GM21723 (cell line): Measurements from ENCODE around the gene PXYLP1.

Source experiments
- ATAC-seq: cut with Tn5 transposase; IDR thresholded peaks from one replicate; pipeline ENCODE4 v1.9.1; 2021; ENCODE audit warnings: mild to moderate bottlenecking, moderate library complexity; ENCODE audit not compliant: unreplicated experiment

Gene PXYLP1

DNA sequence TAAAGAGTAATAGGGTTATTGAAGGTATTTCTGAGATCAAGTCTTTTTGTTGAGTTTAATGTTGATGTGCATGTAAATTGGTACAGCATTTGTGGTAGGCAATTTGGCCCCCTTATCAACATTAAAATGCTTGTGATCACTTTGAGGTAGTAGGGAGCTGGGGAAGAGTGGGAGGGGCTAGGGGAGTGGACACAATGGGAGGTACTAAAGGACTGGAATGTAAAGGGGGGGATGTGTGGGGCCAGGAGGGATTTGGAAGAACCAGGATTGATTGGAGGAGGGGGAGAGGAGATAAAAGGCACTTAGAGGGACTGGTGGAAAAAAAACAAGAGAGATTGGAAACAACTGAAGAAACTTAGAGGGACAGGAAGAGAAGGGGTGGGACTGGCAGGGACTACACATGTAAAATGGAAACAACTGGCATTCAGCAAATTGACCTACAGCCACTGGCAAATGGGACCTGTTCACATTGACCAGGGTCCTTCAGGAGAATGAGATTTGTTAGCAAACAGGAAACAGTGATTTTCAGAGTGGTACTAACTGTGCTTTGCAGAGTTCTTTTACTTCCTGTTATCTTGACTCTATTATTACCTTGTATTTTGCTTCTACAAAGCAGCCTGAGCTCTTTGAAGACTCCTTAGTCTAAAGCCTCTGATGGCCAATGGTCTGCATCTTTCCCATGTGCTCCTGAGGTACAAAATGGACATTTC is 88.9 kb downstream of the PXYLP1 start:
- ATAC-seq: no peak

DNA sequence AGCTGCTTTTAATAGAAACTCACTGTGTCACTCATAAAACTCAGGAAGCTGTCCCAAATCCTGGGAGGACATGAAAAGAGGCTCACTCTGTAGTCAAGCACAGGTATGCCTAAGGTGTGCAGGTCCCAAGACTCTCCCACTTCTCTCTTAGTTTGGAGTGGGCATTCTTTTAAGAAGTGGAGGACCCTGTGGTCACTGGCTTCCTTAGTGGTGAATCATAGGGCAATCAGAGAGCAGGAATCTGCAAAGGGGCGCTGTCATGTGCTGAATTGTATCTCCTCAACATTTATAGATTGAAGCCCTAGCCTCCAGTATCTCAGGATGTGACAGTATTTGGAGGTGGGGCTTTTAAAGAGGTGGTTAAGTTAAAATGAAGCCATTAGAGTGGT is 89.5 kb downstream of the PXYLP1 start:
- no peak for ATAC-seq

DNA sequence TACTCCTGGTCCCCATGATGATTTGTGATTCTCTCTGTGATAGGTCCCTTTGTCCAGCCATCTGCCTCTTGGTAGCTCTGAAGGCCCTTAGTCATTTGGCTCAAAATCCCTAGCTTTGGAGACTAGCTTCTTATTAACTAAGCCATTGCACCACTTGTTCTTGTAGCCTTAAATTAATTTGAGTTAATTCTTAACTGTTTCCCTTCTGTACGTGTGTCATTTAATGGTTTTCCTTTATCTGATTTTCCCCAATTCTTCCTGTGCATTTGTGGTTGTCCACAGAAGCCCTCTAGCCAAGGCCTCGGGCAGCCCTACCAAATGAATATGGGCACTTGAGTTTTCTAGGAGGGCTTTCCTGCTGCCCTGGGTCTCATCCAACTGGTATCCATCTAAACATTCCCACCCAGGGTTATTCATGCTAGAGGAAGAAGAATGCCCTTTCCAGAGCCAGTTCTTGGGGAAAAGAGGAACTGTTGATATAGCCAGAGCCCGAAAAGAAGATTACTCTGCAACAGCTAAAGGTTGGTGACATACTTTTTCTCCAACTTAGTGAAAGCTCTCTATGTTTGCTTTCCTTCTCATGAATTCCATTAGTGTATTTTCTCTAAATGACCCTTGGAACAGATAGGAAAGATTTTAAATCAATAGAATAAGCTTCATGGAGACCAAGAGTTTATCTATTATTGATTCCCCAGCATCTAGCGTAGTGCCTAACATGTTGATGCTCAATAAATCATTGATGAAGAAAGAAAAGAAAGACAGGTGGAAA is 92.5 kb downstream of the PXYLP1 start:
- no peak for ATAC-seq

DNA sequence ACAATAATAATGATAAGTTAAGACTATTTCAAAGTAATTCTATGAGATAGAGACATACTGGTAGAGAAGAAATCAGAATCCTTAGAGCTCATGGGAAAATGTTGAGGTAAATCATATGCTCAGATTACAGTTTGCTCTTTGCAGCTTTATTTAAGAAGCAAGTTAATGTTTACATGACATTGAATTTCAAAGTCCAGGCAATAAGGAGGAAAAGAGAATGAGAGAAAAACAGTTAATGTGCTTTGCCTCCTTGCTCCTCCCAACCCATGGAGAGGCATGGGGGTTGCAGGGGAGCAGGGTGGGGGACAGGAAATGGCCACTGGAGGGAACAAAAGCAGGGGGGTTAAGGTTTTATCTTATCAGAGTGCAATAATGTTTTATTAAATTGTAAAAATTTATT is 94.5 kb downstream of the PXYLP1 start:
- no peak for ATAC-seq

DNA sequence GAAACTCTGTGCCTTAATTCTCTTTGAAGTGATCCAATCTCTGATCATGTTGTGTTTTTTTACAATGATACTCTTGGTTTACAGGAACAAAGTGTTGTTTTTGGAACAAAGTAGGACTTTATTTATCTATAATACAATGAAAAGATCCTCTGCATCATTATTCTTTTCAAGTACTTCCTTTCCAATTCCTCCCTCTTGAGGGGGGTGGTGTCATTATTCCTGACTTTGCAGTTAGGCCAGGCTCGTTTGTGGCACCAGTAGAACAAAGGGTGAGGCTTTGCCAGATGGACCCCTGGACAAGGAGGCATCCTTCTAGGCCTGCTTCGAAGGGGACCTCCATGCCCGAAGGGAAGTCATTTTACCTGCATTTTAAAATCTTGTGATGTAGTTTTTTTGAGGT is 95.0 kb downstream of the PXYLP1 start:
- no peak for ATAC-seq

DNA sequence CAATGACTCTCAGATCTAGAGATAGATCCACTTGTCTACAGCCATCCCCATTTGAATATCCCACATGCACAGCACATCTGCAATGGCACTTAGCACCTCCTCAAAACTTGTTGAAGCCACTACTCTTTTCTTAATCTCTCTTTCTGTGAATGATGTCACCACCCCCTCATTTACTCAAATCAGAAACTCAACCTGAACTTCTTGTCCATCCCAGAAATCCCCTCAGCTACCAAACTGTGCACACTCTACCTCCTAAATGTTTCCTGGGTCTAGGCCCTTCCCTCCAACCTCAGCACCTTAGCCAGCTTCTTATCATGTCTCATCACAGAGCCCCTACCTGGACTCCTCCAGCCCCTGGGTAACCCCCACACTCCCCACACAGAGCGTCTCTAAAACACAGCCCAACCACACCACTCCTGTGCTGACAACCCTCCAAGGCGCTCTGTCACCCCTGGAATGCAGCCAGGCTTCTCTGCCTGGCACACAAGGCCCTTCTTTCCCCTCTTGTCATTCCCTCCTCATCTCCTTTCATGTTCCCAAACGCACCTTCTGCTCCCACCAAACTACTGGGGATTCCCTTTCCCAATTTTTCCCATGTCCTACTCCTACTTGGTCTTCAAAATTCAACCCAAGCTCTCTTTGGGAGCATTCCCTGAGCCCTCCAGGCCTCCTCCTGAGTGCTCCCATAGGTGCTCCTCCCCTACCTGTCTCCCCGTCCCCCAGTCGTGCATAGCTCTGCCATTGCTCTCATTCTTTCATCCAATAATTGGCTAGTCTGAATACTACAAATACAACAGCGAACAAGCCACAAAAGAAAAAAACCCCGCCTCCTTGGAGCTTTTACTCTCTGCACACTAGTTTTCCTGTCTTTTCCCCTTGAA is 96.9 kb downstream of the PXYLP1 start:
- peak; percentile 51 for ATAC-seq

DNA sequence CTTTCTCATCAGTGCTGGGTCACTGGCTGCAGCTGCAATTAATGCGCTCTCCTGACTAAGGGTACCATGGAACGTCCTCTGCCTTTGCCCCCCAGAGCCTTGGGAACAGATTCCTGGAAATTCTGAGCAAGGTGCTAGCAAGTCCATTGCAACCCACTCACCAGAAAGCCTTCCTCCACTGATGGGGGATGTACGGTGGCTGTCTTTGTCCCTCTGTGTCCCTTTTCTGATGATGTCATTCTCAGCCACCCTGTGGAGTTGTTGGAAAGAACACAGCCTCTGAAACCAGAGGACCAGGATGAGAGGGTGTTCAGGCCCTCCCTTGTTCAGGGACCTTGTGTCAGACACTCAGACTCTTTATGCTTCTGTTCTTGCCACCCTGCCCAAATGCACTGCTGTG is 98.6 kb downstream of the PXYLP1 start:
- ATAC-seq: no peak

DNA sequence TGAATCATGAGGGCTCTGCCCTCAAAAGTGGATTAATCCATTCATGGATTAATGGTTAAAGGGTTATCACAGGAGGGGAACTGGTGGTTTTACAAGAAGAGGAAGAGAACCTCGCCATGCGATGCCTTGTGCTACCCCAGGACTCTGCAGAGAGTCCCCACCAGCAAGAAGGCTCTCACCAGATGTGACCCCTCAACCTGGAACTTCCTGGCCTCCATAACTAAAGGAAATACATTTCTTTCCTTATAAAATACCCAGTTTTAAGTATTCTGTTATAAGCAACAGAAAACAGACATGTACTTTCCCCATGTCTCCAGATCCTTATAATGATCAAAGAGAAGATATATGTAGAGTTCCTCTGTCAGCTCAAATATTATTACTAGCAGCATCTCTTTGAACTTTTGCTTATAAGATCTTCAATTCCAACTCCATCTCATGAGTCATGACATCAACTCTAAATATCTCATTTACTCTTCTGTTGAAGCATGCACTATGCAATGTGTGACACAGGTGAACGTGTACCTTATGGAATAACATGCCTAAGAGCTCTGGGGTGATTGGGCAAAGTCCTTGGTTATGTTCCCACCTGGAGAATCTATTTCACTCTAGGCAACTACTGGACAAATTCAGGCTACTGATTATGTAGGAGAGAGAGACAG is 99.2 kb downstream of the PXYLP1 start:
- no peak for ATAC-seq

DNA sequence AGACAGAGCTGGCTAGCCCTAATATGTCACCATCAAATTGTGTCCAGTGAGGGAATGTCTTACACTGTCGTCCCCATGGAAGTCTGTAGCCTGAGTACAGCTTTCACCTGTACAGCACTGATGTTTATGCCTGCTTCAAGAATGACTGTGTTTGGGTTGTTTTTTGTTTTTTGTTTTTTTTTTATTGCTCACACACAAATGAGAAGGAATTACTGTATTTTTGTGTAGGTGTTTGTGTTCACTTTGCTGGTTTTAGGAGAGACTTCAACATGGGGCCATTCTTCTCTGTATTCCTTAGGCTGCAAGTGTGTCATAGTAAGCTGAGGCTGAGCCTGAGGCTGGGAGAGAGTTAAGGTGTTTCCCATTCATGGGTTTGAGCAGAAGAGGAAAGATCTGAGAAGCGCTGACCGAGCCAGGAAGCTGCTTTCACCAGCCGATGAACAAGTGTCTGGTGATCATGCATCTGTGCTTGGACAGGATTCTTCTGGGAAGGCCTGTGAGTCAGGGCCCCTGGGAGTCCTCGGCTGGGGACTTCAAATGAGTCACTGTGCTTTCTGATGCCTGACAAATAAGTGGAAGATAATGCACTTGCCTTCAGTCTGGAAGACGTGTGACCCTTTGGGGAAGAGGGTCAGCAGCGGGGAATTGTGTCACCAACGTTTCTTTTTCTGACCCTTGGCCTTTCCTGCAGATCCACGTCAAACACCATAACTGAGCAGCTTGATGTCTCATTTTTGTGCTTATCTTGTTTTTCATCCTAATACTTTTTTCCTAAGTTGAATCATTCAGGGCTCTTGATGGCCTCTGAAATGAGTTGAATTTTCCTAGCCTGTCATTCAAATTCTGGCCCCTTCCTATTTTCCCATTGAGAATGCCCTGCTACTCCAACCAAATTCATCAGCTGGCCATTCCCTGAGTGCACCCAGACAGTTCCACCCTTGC is 100.0 kb downstream of the PXYLP1 start:
- no peak for ATAC-seq

DNA sequence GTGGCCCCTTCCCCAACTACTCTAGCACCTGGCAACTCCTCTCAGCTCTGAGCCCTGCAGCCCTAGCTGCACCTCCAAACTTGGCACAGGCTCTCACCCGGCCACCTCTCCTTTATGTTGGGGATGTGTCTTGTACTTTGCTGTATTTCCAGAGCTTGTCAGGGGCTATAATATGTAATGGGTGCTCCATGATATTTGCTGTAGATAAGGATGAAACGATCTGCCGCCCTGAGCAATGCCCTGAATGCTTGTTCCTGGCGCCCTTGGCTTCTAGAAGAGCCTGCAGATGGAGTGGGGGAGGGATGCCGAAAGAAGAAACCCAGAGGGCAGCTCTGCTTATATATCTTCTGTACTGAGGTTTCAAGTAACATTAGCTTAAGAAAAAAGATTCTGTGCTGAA is 100.8 kb downstream of the PXYLP1 start:
- ATAC-seq: no peak

DNA sequence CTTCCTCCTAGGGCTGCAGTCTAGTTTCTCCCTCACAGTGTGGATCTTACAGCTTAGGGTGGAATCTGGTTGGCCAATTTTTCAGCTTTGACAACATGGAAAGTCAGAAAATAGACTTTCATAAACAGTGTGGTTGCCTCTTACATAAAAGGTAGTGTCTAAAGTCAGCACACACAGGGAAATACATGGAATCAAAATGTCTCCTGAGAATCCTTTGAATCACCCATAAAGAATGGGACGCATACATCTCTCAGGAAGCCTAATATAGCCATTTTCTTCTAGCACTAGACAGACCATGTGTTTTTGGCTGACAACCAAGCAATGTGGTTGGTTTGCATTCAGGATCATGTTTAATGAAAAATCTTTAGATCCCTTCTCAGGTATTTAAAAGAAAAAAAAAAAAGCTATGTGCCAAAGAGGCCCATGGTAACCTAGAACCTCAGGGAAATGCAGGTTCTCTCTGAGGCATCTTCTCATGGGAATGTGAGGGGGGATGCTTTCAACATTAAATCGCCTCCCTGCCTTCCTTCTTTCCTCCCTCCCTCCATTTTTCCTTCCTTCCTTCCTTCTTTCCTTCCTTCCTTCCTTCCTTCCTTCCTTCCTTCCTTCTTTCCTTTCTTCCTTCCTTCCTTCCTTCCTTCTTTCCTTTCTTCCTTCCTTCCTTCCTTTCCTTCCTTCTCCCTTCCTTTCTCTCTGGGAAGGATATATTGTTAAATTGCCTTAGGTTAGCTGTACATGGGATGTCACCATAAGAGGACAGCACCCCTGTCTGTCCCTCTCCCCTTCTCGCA is 102.4 kb downstream of the PXYLP1 start:
- ATAC-seq: no peak

DNA sequence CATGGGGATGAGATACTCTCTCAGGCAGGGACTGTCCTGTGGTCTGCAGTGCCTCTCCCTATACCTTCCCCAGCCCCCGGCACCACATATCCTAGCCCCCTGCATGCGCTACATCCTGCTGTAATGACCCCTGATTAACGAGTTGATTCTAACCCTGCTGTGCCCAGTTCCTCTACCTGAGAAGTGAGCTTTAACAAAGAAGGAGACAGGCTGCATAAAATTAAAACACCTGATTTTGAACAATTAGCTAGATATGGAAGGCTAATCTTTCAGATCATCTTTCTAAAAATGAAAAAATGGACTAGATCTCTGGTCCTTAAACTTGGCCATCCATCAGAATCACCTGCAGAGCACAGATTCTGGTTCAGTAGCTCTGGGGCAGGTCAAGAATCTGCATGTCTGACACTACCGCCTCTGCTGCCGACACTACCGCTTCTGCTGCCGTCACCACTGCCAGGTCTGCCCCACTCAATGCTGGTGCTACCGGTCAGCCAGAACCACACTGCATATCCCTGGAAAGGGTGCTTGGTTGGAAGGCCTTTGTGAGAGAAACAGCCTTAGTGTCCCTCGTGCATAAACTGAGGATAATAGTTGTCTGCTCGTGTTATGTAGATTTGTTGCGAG is 103.1 kb downstream of the PXYLP1 start:
- no peak for ATAC-seq

DNA sequence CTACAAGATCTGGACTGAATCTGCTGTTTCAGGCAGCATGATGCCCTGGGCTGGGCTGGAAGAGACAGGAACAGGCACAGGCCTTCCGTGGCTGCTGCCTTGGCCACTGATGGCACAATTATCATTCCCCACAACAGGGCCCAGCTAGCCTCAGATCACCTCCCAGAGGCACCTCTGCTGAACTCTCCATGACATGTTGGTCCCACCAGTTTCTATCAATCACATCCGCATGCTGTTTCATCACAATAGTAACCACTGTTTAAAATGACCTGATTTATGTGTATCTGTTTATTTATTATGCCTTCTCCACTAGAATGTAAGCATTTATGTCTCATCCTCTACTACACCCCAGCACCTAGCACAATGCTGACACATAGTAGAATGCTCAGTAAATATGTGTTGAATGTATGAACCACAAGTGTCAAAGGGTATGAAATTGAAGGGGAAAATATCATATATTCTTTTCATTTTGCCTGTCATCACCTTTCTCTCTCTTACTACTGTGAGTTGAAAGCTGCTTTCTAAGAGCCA is 104.0 kb downstream of the PXYLP1 start:
- ATAC-seq: no peak

DNA sequence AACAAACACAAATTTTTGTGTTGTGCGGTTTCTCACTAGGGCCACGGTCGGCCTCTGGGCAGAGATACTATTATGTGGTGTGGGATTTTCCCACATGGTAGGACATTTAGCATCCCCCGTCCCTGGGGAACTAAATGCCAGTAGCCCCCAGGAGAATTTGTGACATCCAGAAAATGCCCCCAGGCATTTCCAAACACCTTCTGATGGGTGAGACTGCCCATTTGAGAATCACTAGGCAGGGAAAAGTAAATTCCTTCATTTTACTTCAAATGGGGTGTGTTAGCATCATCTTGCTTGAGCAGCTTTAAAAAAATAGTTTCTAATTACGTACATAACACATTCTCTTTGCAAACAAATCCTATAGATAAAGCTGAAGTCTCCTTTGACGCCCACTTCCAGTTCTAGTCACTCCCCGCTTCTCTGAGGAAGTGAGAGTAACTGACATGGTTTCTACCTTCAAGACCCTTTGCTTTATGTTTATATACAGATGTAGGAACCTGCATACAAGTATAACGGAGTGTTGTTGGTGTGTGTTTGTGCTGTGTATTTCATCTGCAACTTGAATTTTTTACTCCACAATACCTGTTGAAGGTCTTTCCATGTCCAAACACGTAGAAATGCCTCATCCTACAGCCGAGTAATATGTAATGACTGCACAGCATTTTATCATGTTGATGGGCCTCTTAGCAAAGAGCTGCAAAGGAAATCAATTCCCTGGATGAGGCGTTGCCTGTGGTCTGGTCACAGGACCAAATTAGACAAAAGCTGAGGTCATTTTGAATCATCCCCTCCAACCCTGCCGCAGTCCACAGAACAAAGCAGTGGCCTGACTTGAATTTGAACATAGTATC is 105.3 kb downstream of the PXYLP1 start:
- ATAC-seq: peak; percentile 95

DNA sequence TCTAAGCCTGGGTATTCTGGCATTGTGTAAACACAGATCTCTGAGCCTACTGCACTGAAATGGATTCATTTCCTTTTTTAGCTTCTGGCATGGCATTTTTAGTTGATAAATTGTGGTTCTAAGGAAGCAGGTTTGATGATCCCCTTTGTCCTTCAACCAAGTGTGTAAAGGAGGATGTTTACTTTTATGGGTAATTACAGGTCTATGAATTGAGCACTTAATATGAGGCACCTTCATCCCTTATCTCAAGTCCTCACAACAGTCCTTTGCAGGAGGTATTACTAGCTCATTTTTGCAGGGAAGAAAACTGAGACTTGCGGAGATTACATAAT is 105.9 kb downstream of the PXYLP1 start:
- ATAC-seq: no peak

DNA sequence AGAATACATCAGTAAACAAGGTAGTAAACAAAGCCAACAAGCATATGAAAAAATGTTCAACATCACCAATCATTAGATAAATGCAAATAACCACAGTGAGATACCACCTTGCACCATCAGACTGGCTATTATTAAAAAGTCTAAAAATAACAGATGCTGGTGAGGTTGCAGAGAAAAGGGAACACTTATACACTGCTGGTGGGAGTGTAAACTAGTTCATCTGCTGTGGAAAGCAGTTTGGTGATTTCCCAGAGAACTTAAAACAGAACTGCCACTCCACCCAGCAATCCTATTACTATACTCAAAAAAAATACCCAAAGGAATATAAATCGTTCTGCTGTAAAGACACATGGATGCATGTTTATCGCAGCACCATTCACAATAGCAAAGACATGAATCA is 106.4 kb downstream of the PXYLP1 start:
- no peak for ATAC-seq

DNA sequence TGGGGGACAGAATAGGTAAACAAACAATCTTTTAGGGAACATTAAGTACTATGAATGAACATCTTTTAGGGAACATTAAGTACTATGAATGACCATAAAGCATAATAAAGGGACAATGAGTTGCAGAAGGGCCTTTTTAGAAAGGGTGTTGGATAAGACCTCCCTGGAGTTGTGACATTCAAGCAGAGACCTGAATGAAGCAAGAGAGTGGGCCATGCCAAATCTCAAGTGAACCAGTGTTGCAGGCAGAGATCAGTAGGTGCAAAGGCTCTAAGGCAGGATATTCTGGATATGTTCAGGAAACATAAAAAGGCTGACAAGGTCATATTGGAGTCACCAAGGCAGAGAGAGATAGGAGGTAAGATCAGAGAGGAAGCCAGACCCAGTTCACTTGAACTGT is 107.3 kb downstream of the PXYLP1 start:
- ATAC-seq: no peak

DNA sequence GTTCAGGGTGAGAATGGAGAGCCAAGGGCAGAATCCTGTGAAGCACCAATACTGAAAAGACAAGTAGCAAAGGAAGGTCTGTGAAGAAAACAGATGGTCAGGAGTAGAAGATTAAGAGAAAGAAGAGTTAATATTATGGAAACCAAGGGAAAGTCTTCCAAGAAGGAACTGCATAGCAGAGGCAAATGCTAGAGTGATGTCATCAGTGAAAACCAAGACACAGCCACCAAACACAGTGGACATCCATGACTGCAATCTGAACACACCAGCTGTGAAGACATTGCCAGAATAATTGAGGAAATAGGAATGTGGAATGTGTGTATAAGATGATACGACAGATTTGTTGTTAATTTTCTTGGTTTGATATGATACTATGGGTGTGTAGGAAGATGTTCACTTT is 109.9 kb downstream of the PXYLP1 start:
- ATAC-seq: no peak
